HepG2 (cell line): ENCODE results near the gene SLC23A2. TPM values are rescaled to one million over a fixed set of nuclear protein-coding genes. Genes with fewer than 3 reads are reported as not detected.
"Not testable (repeated sequence)": the region's sequence is repeated elsewhere in the genome, so short reads cannot be mapped to it uniquely, and the experiment has no call there.

ENCODE experiments used
- ATAC-seq: fragments of 200-7000 bp; cut with Tn5 transposase; 3 replicates; pipeline ENCODE4 v1.9.1; 2020; ENCODE audit warnings: mild to moderate bottlenecking, moderate library complexity
- BruUV-seq: library from RNA; stranded (reverse); fragments of 400-500 nt; replicated peaks from 2 replicates; lab custom pipeline; 2021; lab: Mats Ljungman, UMichigan
- CTCF ChIA-PET: fragments of 300-600 bp; formaldehyde crosslinking; extraction: SDS; loops from one replicate; lab custom pipeline; 2021; ENCODE audit warnings: low total read pairs, inconsistent platforms, low intra/inter-chr PET ratio; lab: Yijun Ruan, JAX
- POLR2A ChIA-PET: fragments of 350-600 bp; sonication (Branson Sonifier 250); formaldehyde crosslinking; loops from one replicate; lab custom pipeline; 2020; ENCODE audit warnings: antibody characterized with exemption, inconsistent platforms; lab: Yijun Ruan, JAX
- DNase-seq: peaks from one replicate; pipeline ENCODE4 v3.0.0-alpha.2; 2015; ENCODE audit warnings: low spot score
- FAIRE-seq: peaks from 3 replicates; lab custom pipeline; 2011; peaks lifted over from hg19 to GRCh38; lab: Jason Lieb, UNC
- H2AFZ ChIP-seq: one replicate; pipeline ENCODE4 v1.6.1; 2011; ENCODE audit warnings: low read length, inconsistent platforms
- H3K27ac ChIP-seq: fragments of 300-600 bp; 3 replicates; pipeline ENCODE4 v1.8.0; 2011; ENCODE audit warnings: mixed run types, mild to moderate bottlenecking, mixed read lengths, low read length, inconsistent platforms; ENCODE audit not compliant: insufficient read depth; ENCODE audit errors: extremely low read length
- H3K27me3 ChIP-seq, 2 experiments: fragments of 200-600 bp in 1 of 2; 2 replicates in 1 of 2; 3 replicates in 1 of 2; pipeline versions ENCODE4 v1.6.0 to v1.8.0; 2011; ENCODE audit warnings: low read length in 2 of 2, mild to moderate bottlenecking in 2 of 2, moderate library complexity in 2 of 2, inconsistent platforms in 1 of 2; ENCODE audit not compliant: insufficient read depth in 2 of 2, control insufficient read depth in 1 of 2
- H3K36me3 ChIP-seq, 2 experiments: fragments of 200-600 bp in 1 of 2; replicated peaks in 1 of 2; 2 replicates in 1 of 2; 3 replicates in 1 of 2; pipeline versions ENCODE4 v1.5.1 to v1.8.0; 2011; ENCODE audit warnings: low read length in 2 of 2, inconsistent platforms in 1 of 2; ENCODE audit not compliant: insufficient read depth in 2 of 2, control insufficient read depth in 1 of 2
- H3K4me1 ChIP-seq: 2 replicates; pipeline ENCODE4 v1.5.1; 2012; ENCODE audit warnings: low read length, inconsistent platforms; ENCODE audit not compliant: insufficient read depth
- H3K4me2 ChIP-seq: 2 replicates; pipeline ENCODE4 v1.6.0; 2011; ENCODE audit warnings: low read depth, low read length, inconsistent platforms
- H3K4me3 ChIP-seq, 3 experiments: fragments of 200-600 bp in 1 of 3; sonication (generic), shearing (Covaris generic) in 1 of 3; replicated peaks in 1 of 3; 2 replicates each; pipeline ENCODE4 v1.5.1; 2011 to 2016; ENCODE audit warnings: low read length in 3 of 3, inconsistent platforms in 2 of 3, low read depth in 2 of 3, mild to moderate bottlenecking in 2 of 3, control low read depth in 1 of 3, mixed read lengths in 1 of 3; ENCODE audit not compliant: insufficient read depth in 1 of 3
- H3K79me2 ChIP-seq: one replicate; pipeline ENCODE4 v1.6.1; 2011; ENCODE audit warnings: low read length, inconsistent platforms; ENCODE audit not compliant: insufficient read depth
- H3K9ac ChIP-seq: 2 replicates; pipeline ENCODE4 v1.6.0; 2011; ENCODE audit warnings: mild to moderate bottlenecking, low read depth, low read length, inconsistent platforms; ENCODE audit not compliant: insufficient read depth
- H3K9me3 ChIP-seq: 2 replicates; pipeline ENCODE4 v1.5.1; 2012; ENCODE audit warnings: mild to moderate bottlenecking, low read length
- H4K20me1 ChIP-seq: 2 replicates; pipeline ENCODE4 v1.6.0; 2011; ENCODE audit warnings: inconsistent platforms, mild to moderate bottlenecking, low read length, moderate library complexity; ENCODE audit not compliant: insufficient read depth
- AHR ChIP-seq: IDR thresholded peaks from 2 replicates; pipeline ENCODE4 v1.6.1; 2018; ENCODE audit warnings: missing genetic modification reagents, missing compliant biosample characterization
- MAX ChIP-seq: IDR thresholded peaks from 2 replicates; pipeline ENCODE4 v1.6.1; 2012; ENCODE audit warnings: inconsistent platforms
- NFRKB ChIP-seq: fragments of 450-650 bp; IDR thresholded peaks from 2 replicates; pipeline ENCODE4 v1.6.1; 2017
- RERE ChIP-seq: IDR thresholded peaks from 2 replicates; pipeline ENCODE4 v1.6.1; 2016; ENCODE audit warnings: low read depth, missing genetic modification reagents, missing compliant biosample characterization
- SOX5 ChIP-seq: IDR thresholded peaks from 2 replicates; pipeline ENCODE4 v1.6.1; 2016; ENCODE audit warnings: borderline replicate concordance
- TBL1XR1 ChIP-seq: fragments of 150-350 bp; IDR thresholded peaks from 2 replicates; pipeline ENCODE4 v1.6.1; 2014; ENCODE audit warnings: borderline replicate concordance, low read length; ENCODE audit not compliant: partially characterized antibody
- TEF ChIP-seq: sonication (generic); formaldehyde crosslinking; IDR thresholded peaks from 2 replicates; pipeline ENCODE4 v1.5.0; 2020; ENCODE audit warnings: missing genetic modification reagents
- ZFYVE20 ChIP-seq: sonication (generic); formaldehyde crosslinking; IDR thresholded peaks from 2 replicates; pipeline ENCODE4 v1.8.0; 2023; ENCODE audit warnings: low read depth, mild to moderate bottlenecking, moderate library complexity, missing genetic modification reagents, borderline replicate concordance
- ZNF207 ChIP-seq: fragments of 450-650 bp; IDR thresholded peaks from 2 replicates; pipeline ENCODE4 v1.6.1; 2016; ENCODE audit warnings: antibody characterized with exemption, borderline replicate concordance
- ZNF292 ChIP-seq: sonication (generic); formaldehyde crosslinking; IDR thresholded peaks from 2 replicates; pipeline ENCODE4 v1.8.1; 2022; ENCODE audit warnings: mild to moderate bottlenecking, low read depth, missing genetic modification reagents, borderline replicate concordance
- WGBS: methylation state at CpG from one replicate; pipeline ENCODE4 v1.1.6; 2017; ENCODE audit warnings: low lambda C conversion rate; 5-methylcytosine and 5-hydroxymethylcytosine counted together
- in situ Hi-C: cut with HindIII; loops from 2 replicates; pipeline ENCODE4 v1.10.0; 2017; ENCODE audit warnings: low pct_unique_long_range_greater_than_20kb; ENCODE audit not compliant: extremely low pct_ligation_motif_present
- intact Hi-C: fragments of 100-400 bp; cut with micrococcal nuclease; formaldehyde crosslinking; loops from one replicate; pipeline ENCODE4 v1.10.0; 2022; ENCODE audit not compliant: unreplicated experiment
- polyA plus RNA-seq, 8 experiments: library from polyadenylated mRNA; depleted of rRNA in 3 of 8; stranded (reverse) in 7 of 8; unstranded in 1 of 8; fragments of >200 nt; fragmentation: Illumina TruSeq in 4 of 8; extraction: Trizol in 4 of 8; gene quantifications; 2 replicates each; pipeline versions ENCODE4 v1.2.1 to v1.2.3, GENCODE V29; 2011 to 2016; ENCODE audit warnings: low read depth in 4 of 8, missing spikeins in 1 of 8, mixed read lengths in 1 of 8; ENCODE audit not compliant: insufficient read depth in 1 of 8
- total RNA-seq, 5 experiments: library from RNA; depleted of rRNA; stranded (reverse); fragments of >200 nt; fragmentation: Illumina TruSeq; extraction: Trizol; gene quantifications; 2 replicates each; pipeline ENCODE4 v1.2.3, GENCODE V29; 2016; ENCODE audit warnings: low read depth in 1 of 5

SLC23A2 gene
- total and polyA plus RNA-seq, 2 of the 13 experiments (the other 11 are each of a cell fraction or from before 2014, with no cell fraction given): 42.2 to 51.2 TPM

GRCh38 chr20:5005326-5005725, 4.0 kb upstream of the SLC23A2 start (continued):
- TF ChIP-seq AHR (no peak), SOX5 (no peak)

GRCh38 chr20:5004825-5005224, 3.5 kb upstream of the SLC23A2 start:
- H3K4me3 ChIP-seq, BruUV-seq, POLR2A ChIA-PET, H3K9me3 ChIP-seq, H3K27ac ChIP-seq, CTCF ChIA-PET, H3K36me3 ChIP-seq, intact Hi-C loops, H3K27me3 ChIP-seq, DNase-seq, FAIRE-seq, H4K20me1 ChIP-seq, H2AFZ ChIP-seq, H3K4me2 ChIP-seq, ATAC-seq, H3K9ac ChIP-seq, in situ Hi-C loops: not testable (repeated sequence)
- Histone ChIP-seq H3K4me1 (peaks cover 45% of the 10 kb centered on the region), H3K79me2 (peaks cover 12% of the 10 kb centered on the region)
- 95% methylated on average over 8 of the region's 8 CpGs for WGBS

GRCh38 chr20:5003626-5004025, 2.3 kb upstream of the SLC23A2 start:
- ChIA-PET POLR2A (no interaction called here), CTCF (no interaction called here)
- no peaks in the 10 kb centered on the region; a peak in 1 of 5 replicates for H3K27me3 ChIP-seq
- 49% methylated on average over 3 of the region's 3 CpGs for whole genome bisulfite sequencing
- intact Hi-C loops (no loop called here), in situ Hi-C loops (no loop called here)
- H3K79me2 ChIP-seq: peaks cover 24% of the 10 kb centered on the region
- H3K4me2 ChIP-seq: no peak overlapping the region; the same call in 1 of the 2 replicates
- no peaks in the 10 kb centered on the region for H3K36me3 ChIP-seq
- DNase-seq: no peak
- H4K20me1 ChIP-seq: peaks cover 17% of the 10 kb centered on the region
- peak overlapping the region; percentile 93 for H2AFZ ChIP-seq
- H3K4me3 ChIP-seq: no peak overlapping the region
- peaks cover 45% of the 10 kb centered on the region for H3K4me1 ChIP-seq
- no peaks in the 10 kb centered on the region for H3K9me3 ChIP-seq
- H3K9ac ChIP-seq: no peak overlapping the region
- H3K27ac ChIP-seq: no peak overlapping the region
- FAIRE-seq: no peak
- no peak for ATAC-seq
- BruUV-seq: no TSS peak
- TF ChIP-seq NFRKB (no peak), ZNF207 (no peak), ZNF292 (CRISPR knock-in tag) (no peak), ZFYVE20 (CRISPR knock-in tag) (no peak), TBL1XR1 (no peak), TEF (CRISPR knock-in tag) (no peak), MAX (no peak), RERE (CRISPR knock-in tag) (no peak)
